ENCODE results near the gene SLC16A13.
A peak's percentile ranks its signal among the peaks of the same experiment; 100 is the strongest.

Gene SLC16A13

GRCh38 chr17:7014261-7014994 is 21.4 kb upstream of the SLC16A13 start:
- DNase-seq (ENCODE audit: low read depth): peak; percentile 94

DNA sequence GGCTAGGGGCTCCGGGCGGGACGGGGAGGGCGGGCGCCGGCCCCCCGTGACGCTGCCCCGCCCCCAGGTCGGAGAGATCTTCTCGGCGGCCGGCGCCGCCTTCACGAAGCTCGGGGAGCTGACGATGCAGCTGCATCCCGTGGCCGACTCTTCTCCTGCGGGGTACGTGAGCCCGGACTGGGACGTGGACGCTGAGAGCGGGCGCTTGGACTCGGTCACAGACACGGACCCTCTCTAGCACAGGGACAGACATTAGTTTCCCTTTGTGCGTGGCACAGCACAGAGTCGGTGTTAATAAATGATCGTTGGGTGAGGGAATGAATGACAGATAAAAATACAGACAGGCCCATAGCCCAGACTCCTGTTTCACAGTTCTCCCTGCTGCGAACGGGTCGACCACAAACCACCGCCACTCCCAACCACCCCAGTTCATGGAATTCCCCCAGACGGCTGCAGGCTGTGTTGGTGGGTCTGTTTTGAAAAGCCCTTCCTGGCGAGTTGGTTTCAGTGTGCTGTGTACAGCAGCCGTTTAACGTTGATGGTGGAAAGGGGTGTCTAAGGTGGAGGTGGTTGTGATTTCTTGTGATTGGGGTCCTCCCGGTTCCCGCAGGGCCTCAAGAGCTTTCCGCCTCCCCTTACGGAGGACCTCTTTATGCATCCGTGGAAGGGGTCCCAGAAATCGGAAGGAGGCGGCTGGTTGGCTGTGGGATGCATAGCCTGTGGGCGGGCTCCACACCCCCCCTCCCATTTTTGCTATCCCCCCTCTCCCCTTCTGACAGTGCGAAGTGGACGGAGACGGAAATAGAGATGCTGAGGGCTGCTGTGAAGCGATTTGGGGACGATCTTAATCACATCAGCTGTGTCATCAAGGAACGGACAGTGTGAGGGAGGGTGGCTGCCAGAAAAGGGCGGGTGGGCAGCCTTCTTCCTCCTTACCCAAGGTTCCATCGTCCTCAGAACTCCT is 20.5 kb upstream of the SLC16A13 start:
- peak; percentile 65 for DNase-seq (ENCODE audit: low read depth)

GRCh38 chr17:7016418-7016817 is 19.4 kb upstream of the SLC16A13 start:
- DNase-seq (ENCODE audit: low read depth): no peak

DNA sequence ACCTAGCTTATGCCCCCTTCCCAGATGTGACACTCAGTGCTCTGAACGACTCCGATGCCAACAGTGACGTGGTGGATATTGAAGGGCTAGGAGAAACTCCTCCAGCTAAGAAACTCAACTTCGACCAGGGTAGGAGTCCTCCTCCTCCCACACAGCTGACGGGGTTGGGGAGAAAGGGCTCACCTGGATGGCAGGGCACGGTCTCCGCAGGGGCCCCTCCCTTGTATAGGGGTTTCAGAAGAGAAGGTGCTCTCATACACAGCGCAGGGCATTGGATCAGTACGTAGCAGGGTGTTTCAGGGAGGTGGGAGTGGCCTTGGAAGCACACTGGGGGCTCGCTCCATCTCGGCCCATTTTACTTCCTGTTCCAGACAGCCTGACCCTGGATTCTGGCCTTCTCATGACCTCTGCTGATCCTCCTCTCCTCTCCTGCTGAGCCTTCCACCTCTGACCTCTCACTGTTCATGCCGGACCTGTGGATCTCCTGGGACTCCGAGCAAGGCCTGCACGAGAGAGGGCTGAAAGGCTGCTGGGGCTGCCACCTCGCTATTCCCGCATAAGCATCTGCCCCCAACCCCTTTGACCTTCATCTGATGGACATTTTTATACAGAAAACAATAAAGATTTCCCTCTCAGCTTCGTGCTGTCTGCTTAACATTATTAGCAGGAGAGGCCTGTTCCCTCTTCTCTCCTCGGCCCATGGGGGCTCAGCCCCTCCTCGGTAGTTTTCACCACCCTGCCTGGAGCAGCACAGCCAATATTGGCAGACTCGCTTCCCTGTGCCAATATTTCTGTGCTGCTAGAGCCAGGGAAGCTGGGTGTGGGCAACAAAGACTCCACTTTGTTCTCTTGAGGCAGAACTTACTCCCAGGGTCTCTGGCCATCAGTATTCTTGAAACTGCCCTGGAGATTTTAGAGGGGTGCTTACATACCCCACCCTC is 18.7 kb upstream of the SLC16A13 start:
- no peak for DNase-seq (ENCODE audit: low read depth)

- DNase-seq (ENCODE audit: low read depth): no peak
Measured at GRCh38 chr17:7017827-7018200, 18.0 kb upstream of the SLC16A13 start.

- no peak for DNase-seq (ENCODE audit: low read depth)
Measured at GRCh38 chr17:7018331-7018964, 17.4 kb upstream of the SLC16A13 start.

GRCh38 chr17:7019367-7019766 is 16.4 kb upstream of the SLC16A13 start:
- no peak for DNase-seq (ENCODE audit: low read depth)

DNA sequence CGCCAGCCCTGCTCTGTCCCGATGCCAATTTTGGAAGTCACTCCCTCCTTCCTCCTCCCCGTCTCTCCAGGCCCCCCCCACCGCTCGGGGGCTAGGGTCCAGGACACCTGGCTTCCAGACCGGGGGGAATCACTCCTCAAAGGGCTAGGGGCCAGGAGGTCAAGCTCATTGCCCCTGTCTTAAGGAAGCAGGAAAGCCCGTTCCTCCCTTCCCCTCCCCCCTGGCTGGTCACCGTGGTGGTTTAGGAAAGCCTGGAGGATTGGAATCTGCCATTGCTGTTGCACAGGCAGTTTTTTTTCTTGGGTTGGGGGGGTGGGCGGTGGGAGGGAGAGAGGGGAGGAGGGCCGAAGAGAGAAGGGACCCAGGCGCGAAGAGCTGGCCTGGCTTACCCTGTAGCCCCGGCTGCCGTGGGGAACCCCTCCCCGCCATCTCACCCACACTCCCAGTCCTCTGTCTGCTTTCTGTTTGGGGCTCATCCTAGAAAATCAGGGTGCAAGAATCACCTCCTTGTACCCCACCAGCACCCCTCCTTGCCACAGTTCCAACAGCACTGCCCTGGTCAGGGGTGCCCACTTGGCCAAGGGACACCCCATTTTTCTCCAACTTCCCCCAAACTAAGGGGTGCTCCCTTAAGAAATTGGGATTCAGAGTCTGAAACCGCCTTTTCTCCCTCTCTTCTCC is 15.8 kb upstream of the SLC16A13 start:
- peak; percentile 43 for DNase-seq (ENCODE audit: low read depth)

GRCh38 chr17:7020894-7021664 is 14.7 kb upstream of the SLC16A13 start:
- DNase-seq (ENCODE audit: low read depth): no peak

GRCh38 chr17:7021993-7022778 is 13.6 kb upstream of the SLC16A13 start:
- DNase-seq (ENCODE audit: low read depth): no peak

GRCh38 chr17:7022781-7023571 is 12.8 kb upstream of the SLC16A13 start, which contains the start of gene BCL6B:
BCL6B (plus strand) TSS chr17:7023050; CDS start chr17:7023672, 622 bp downstream.
- DNase-seq (ENCODE audit: low read depth): no peak

DNA sequence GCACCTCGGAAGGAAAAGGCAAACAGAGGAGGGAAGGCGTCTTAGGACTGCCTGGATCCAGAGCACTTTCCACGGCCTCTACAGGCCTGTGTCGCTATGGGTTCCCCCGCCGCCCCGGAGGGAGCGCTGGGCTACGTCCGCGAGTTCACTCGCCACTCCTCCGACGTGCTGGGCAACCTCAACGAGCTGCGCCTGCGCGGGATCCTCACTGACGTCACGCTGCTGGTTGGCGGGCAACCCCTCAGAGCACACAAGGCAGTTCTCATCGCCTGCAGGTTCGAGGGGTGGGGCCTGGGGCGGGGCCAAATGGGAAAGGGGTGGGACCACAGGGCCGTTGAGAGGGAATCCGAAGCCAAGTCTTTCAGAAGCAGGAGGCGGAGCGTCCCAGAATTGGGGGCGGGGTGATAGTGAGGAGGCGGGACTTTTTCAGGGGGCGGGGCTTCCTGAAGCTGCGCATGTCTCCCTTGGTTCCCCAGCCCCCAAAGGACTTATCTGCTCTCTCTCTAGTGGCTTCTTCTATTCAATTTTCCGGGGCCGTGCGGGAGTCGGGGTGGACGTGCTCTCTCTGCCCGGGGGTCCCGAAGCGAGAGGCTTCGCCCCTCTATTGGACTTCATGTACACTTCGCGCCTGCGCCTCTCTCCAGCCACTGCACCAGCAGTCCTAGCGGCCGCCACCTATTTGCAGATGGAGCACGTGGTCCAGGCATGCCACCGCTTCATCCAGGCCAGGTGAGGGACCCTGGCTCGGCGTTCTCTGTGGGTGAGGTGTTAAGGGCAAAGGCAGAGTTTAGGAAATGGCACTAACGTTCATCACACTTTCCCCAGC is 12.0 kb upstream of the SLC16A13 start:
- peak; percentile 89 for DNase-seq (ENCODE audit: low read depth)

GRCh38 chr17:7024402-7024785 is 11.4 kb upstream of the SLC16A13 start:
- no peak for DNase-seq (ENCODE audit: low read depth)

DNA sequence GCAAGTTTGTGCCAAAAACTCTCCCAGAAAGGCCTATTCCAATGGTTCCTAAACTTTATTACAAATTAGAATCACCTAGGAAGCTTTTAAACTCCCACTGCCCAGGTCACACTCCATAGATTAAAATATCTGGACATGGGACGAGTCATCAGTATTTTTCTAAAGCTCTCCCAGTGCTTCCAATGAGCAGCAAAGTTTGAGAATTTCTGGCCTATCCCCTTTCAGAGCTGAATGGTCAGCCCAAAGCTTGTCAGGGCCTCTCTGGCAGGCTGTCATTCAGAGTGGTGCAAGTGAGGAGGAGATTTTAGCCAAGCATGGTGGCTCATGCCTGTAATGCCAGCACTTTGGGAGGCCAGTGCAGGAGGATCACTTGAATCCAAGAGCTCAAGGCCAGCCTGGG is 10.6 kb upstream of the SLC16A13 start:
- peak; percentile 29 for DNase-seq (ENCODE audit: low read depth)

GRCh38 chr17:7026471-7027115 is 9.2 kb upstream of the SLC16A13 start:
- DNase-seq (ENCODE audit: low read depth): no peak

- DNase-seq (ENCODE audit: low read depth): no peak
Measured at GRCh38 chr17:7027335-7027734, 8.5 kb upstream of the SLC16A13 start.

- no peak for DNase-seq (ENCODE audit: low read depth)
Measured at GRCh38 chr17:7029096-7029495, 6.7 kb upstream of the SLC16A13 start.
